NCI-H128 (cell line): ENCODE measurements around the gene UPF2.

ENCODE experiments used
- DNase-seq: peaks from one replicate; lab custom pipeline; 2025; ENCODE audit not compliant: unreplicated experiment; lab: John Stamatoyannopoulos, UW

UPF2 gene

GRCh38 chr10:11885437-11886137 is 157.0 kb downstream of the UPF2 start:
- no peak for DNase-seq

GRCh38 chr10:11884706-11885423 is 157.7 kb downstream of the UPF2 start:
- DNase-seq, result no peak

- DNase-seq, result no peak
Measured at GRCh38 chr10:11882646-11883375, 159.8 kb downstream of the UPF2 start.

DNA sequence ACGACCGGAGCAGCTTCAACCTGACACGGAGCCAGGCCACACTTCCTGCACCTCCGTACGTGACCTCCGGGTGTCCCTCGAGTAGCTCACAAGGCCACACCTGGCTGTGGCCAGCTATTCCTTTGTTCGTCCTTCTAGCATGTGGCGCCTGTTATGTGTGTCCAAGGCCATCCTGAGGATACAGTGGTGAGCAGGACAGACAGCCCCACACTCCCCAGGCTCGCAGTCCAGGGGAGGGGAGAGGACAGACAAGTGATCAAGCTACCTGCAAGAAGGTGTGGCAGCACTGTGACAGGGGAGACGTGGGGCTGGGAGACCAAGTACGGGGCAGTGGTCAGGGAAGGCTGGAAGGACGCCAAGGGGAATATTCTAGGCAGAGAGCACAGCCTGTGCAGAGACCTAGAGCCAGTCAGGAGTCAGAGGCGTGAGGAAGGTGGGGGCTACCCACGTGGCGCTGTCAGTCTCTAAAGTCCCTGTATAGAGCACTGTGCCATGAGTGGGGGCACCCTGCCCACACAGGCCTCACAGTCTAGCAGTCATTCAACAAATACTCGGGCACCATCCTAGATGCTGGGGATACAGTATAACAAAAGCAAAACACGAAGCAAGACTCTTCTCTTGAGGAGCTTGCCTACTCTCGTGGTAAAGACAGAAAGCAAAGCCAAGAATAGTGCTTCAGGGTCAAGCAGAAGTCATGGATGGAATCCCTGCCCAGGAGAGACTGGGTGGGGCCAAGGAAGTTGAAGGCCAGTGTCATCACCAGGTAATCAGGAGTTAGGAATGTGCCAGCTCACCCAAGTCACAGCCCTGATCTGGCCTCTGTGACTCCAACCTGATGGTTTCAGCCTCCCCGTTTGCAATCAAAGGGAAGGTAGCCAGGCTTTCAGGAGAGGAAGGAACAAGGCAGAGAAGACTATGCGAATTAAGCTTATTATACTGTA is 160.9 kb downstream of the UPF2 start:
- no peak for DNase-seq

DNA sequence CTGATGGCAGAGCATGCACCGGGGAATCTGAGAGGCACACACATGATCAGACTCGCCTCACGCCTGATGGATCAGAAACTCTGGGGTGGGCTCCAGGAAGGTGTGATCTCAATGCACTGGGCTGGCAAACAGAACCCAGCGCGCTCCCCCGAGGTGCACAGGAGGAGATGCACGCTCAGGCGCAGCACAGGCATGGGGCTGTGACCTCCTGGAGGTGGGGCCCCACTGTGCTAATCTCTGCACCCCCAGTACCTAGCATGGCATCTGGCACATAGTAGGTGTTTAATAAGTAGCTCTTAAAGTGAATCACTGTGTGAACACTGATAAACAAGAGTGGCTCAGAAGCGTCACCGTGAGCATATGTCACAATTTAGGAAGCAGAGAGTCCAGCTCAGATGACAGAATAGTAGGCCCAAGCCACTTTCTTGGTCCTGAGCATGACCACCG is 161.6 kb downstream of the UPF2 start:
- no peak for DNase-seq

- no peak for DNase-seq
Measured at GRCh38 chr10:11880151-11881029, 162.2 kb downstream of the UPF2 start.

GRCh38 chr10:11879387-11880094 is 163.1 kb downstream of the UPF2 start:
- DNase-seq, result no peak

DNA sequence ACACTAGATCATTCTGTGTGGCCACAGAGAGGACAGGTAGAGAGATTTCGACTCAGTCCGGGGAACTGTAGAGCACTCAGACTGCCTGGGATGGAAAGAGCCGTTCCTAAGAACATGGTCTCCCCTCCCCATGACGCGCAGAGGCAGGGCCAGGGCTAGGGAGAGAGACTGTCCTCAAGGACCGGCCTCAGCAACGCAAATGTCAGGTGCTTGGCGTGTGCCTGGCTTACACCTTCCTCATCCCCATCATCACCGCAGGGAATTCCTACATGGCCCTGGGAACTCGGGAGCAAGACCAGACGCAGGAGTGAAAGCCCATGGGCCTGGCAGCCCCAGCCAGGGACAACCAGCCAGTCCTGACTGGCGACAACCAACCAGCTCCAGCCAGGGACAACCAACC is 163.8 kb downstream of the UPF2 start:
- DNase-seq, result no peak

- DNase-seq, result no peak
Measured at GRCh38 chr10:11877591-11877905, 165.1 kb downstream of the UPF2 start.

DNA sequence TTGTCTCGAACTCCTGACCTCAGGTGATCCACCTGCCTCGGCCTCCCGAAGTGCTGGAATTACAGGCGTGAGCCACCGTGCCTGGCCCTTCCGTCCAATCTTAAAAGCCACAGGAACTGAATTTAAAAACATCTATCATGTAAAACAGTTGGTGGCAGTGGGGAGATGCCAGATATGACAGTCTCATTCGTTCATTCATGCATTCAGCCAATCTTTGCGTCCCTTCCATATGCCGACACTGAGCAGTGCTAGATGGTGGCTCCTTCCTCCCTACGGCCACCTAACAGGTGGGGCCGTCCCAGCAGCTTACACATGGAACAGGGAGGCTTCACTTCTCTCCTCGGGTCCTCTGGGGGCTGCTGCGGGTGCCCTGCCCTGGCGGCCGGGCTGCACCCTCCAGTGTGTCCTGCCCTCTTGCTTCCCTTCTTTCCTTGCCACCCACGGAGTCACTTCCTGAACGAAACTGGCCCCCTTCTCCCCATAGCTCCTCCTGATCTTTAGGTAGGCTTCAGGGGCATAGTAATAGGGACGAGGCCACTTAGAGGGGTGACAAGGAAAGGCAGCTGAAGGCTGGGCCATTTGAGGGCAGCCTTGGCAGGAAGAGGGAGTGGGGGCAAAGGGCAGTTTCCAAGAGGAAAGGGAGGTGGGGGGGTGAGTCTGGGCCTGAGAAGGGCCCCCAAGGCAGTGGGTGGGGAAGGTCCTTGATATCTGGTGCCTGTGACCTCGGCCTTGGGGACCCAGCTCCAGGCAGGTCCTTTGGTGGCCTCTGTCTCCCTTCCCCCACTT is 165.6 kb downstream of the UPF2 start:
- DNase-seq, result no peak

DNA sequence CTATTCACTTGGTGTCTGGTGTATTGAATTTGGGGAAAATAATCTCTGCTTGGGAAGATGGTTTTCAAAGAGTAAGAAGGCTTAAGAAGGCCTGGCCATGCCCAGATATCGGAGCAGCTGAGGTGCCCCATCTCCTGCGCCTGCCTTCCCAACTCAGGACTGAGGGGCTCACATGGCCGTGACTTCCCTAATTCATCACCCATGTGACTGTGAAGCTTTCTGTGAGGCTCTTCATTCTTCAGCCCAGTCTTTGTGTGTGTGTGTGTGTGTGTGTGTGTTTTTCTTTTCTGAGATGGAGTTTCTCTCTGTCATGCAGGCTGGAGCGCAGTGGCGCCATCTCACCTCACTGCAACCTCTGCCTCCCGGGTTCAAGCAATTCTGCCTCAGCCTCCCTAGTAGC is 166.3 kb downstream of the UPF2 start:
- DNase-seq, result no peak

- DNase-seq, result no peak
Measured at GRCh38 chr10:11875494-11876281, 166.9 kb downstream of the UPF2 start.

DNA sequence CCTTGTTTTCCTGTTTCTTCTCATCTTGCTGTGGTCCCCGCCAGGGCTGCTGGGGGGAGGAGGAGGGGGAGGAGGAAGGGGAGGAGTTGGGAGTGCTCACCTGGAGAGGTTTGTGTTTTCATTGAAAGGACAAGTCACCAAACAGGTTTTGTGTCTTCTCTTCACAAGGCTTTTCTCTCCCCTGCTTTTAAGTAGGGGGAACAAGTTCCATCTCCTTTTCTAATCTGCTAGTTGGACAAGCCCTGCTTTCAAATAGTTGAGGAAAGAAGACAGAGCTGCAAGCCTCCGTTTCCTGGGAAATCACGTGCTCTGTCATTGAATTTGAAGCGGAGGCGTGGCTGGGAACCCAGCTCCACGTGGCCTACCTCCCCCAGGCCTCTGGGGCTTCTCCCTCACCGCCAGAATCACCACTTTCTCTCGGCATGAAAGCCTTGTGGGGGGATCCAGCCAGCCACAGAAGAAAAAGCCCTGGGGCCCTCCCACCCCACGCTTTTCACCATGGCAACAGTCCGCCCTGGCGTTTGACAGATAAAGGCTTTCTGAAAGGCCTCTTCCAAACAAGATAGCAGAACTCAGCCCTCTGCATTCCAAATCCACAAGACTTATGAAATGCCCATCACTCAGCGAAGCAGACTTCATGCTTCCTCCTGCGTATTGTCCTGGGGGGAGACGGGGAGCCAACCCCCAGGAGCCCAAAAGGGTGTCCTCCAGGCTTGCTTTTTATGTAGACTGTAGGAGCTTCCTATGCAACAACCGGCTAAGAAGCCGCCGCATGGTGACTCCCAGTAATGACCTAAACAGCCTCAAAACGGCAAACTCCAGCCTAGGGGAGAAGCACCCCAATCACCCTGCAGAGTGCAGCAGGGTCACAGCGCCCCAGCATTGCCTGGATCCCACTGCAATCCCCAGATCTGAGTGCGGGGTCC is 167.8 kb downstream of the UPF2 start:
- DNase-seq, result no peak

DNA sequence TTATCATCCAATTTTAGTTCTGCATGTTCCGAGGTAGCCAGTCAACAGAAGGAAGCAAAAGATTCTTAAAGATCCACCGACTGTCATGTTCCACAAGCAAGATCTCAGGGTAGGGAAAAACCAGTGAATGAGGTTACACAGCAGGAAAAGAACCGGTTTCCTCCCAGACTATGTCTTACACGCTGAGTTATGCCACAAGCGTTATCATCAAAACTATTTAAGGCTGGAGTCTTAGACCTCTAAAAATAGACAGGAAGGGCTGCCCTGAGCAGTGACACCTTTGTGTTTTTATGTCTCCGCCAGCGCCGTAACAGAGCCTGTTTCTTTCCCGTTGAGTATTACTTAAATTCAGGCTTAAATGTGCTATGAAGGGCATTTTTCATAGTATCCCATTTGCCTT is 171.1 kb downstream of the UPF2 start:
- DNase-seq, result no peak

- no peak for DNase-seq
Measured at GRCh38 chr10:11870900-11871400, 171.7 kb downstream of the UPF2 start.

GRCh38 chr10:11870461-11870780 is 172.2 kb downstream of the UPF2 start:
- DNase-seq, result no peak
